Subcutaneous adipose tissue (tissue), 4 donors: ENCODE measurements around the gene SERPINI1. TPM values are rescaled to one million over a fixed set of nuclear protein-coding genes. Genes with fewer than 3 reads are reported as not detected.

Source experiments
- total RNA-seq, 4 donors: library from RNA; depleted of rRNA; stranded (reverse); fragments of >200 nt; gene quantifications; one replicate each; pipeline ENCODE4 v1.1.0, GENCODE V29; 2016
- TF ChIP-seq, protein P1 (sequence below): fragments of 450-650 bp; IDR thresholded peaks from one replicate; pipeline ENCODE4 v1.5.1; 2016; ENCODE audit warnings: low read depth, mild to moderate bottlenecking, control low read depth, antibody characterized with exemption, moderate library complexity

The SERPINI1 gene
- total RNA-seq, 4 donors from 2014 or later = 0.75 to 2.8 (median 2.5) TPM

DNA sequence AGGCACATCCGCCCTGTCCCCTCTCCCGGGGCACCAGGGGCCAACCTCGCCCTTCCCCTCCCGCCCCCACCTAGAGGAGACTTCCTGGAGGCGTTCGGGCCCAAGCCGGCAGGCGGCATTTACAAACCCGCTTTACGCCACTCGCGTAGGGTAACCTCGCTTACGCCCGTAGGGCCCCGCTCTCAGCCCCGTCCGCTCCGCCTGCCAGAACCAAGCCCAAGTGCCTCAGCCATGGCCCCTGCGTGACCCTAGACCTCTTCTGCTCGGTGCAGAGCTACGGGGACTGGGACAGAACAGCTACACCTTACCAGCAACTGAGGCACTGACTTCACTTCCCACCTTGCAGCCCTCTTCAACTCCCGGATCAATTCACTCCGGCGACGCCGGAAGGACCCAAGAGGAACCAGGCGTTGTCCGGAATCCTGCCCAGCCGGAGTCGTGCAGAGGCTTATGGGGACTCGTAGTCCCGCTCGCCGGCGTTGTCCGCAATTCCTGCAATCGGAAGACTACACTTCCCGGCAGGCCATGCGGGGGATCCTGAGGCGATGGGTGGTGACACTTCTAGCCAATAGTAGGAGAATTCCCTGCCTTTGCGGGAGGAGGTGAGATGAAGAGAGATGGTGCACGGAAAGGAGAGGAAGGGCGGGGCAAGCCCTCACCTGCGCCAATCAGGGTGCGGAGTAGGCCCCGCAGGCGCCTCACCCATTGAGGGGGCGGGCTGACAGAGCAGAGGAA lies 856 bp upstream of the SERPINI1 start, which contains the start of gene PDCD10:
Gene PDCD10 (minus strand): TSS at position 395 of the 735 bp plus-strand sequence. CDS start 14,735 bp downstream, outside the sequence.
- TF ChIP-seq, protein P1, sequence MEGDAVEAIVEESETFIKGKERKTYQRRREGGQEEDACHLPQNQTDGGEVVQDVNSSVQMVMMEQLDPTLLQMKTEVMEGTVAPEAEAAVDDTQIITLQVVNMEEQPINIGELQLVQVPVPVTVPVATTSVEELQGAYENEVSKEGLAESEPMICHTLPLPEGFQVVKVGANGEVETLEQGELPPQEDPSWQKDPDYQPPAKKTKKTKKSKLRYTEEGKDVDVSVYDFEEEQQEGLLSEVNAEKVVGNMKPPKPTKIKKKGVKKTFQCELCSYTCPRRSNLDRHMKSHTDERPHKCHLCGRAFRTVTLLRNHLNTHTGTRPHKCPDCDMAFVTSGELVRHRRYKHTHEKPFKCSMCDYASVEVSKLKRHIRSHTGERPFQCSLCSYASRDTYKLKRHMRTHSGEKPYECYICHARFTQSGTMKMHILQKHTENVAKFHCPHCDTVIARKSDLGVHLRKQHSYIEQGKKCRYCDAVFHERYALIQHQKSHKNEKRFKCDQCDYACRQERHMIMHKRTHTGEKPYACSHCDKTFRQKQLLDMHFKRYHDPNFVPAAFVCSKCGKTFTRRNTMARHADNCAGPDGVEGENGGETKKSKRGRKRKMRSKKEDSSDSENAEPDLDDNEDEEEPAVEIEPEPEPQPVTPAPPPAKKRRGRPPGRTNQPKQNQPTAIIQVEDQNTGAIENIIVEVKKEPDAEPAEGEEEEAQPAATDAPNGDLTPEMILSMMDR = no peak

- TF ChIP-seq, protein P1 = no peak
Measured at GRCh38 chr3:167736264-167736787, 805 bp downstream of the SERPINI1 start.

GRCh38 chr3:167736997-167737396 lies 1.5 kb downstream of the SERPINI1 start:
- TF ChIP-seq, protein P1 = no peak

- TF ChIP-seq, protein P1 = no peak
Measured at GRCh38 chr3:167738037-167738436, 2.5 kb downstream of the SERPINI1 start.

DNA sequence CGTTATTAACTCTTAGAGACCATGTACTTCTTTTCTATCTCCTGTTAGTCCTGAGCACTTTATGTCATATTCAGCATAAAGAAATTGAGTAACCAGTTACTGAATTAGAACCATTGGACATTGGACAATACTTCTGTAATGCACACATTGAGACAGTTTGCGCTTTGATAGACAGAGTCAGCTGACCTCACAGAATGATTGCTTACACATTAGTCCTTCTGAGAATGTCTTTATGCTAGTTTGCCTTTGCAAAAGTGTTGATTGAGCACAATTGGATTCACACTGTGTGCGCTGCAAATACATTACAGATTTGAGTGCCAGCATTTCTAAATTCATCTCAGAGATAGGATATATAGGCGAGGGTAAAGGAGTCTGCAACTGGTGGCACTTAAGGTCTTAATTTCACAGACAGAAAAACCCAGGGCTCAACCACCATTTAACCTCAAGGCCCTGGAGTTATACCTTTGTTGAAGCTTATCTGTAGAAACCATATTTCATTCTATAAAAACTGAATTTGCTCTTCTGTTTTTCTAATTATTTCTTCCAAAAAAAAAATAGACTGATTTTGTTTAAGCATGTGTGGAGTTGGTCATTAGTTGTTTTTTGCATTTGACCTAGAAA lies 3.8 kb downstream of the SERPINI1 start:
- TF ChIP-seq, protein P1 = no peak

- TF ChIP-seq, protein P1 = no peak
Measured at GRCh38 chr3:167740961-167741587, 5.6 kb downstream of the SERPINI1 start.

DNA sequence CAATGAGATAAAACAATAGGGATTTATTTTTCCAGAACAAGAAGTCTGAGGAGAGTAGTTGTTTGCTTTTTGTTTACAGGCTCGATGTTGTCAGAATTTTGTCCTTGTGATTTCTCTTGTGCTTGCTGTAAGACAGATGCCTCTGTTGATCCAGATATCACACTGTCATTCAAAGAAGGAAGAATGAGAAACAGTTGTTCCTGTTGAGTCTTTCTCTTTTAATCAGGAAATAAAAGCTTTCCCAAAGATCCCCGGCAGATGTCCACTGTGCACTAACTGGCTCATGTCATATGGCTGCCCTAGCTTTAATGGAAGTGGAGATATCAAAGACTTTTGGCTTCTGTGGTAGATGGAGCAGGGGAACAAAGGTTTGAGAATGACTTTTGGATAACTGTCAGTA lies 6.8 kb downstream of the SERPINI1 start:
- TF ChIP-seq, protein P1 = no peak
